Body of pancreas (tissue), 4 donors: ENCODE measurements around the gene FXYD3. TPM values are rescaled to one million over a fixed set of nuclear protein-coding genes. Genes with fewer than 3 reads are reported as not detected.

Source experiments
- ATAC-seq: fragments of 150-250 bp; one replicate; pipeline ENCODE4 v1.9.1; 2016
- DNase-seq, 4 donors: peaks; one replicate each; pipeline ENCODE4 v3.0.0-alpha.2; 2019
- H3K27ac ChIP-seq, 4 donors: fragments of 200-600 bp; sonication (generic); 1 replicate in 3 of 4; 2 replicates in 1 of 4; pipeline versions ENCODE4 v1.5.1 to v1.6.1; 2016 to 2019; ENCODE audit warnings: mild to moderate bottlenecking in 1 of 4, mixed read lengths in 1 of 4, moderate library complexity in 1 of 4
- H3K27me3 ChIP-seq, 2 donors: fragments of 200-600 bp; sonication (generic); one replicate each; pipeline ENCODE4 v1.6.0; 2016; ENCODE audit warnings: mild to moderate bottlenecking in 1 of 2
- H3K36me3 ChIP-seq, 2 donors: fragments of 200-600 bp; sonication (generic); replicated peaks in 1 of 2; 2 replicates each; pipeline ENCODE4 v1.5.1; 2016; ENCODE audit warnings: low read depth in 2 of 2; ENCODE audit not compliant: insufficient read depth in 1 of 2
- H3K4me1 ChIP-seq: fragments of 200-600 bp; sonication (generic); one replicate; pipeline ENCODE4 v1.6.0; 2016
- H3K4me3 ChIP-seq, 2 donors: fragments of 200-600 bp; sonication (generic); 1 replicate in 1 of 2; 2 replicates in 1 of 2; pipeline ENCODE4 v1.5.1; 2016 to 2019
- H3K9me3 ChIP-seq, 3 donors: fragments of 200-600 bp; sonication (generic); 1 replicate in 2 of 3; 2 replicates in 1 of 3; pipeline ENCODE4 v1.5.1; 2016
- CTCF ChIP-seq, 7 experiments: fragments of 450-650 bp in 4 of 7; fragments of 200-600 bp in 3 of 7; sonication (generic) in 3 of 7; IDR thresholded peaks; one replicate each; pipeline ENCODE4 v1.5.1; 2016 to 2019; ENCODE audit warnings: antibody characterized with exemption in 7 of 7
- POLR2A ChIP-seq, 3 donors: fragments of 450-650 bp; IDR thresholded peaks; one replicate each; pipeline ENCODE4 v1.6.1; 2016; ENCODE audit warnings: antibody characterized with exemption in 3 of 3, mild to moderate bottlenecking in 2 of 3
- WGBS, 2 donors: methylation state at CpG; one replicate each; pipeline ENCODE4 v1.1.5; 2017; 5-methylcytosine and 5-hydroxymethylcytosine counted together
- intact Hi-C: fragments of 100-400 bp; cut with DNase I; formaldehyde crosslinking; loops from one replicate; pipeline ENCODE4 v1.15.1; 2023
- total RNA-seq, 2 donors: library from RNA; depleted of rRNA; stranded (reverse); fragments of >200 nt; gene quantifications; one replicate each; pipeline ENCODE4 v1.1.0, GENCODE V29; 2016

Gene FXYD3
- total RNA-seq, 2 donors from 2014 or later: 13.5 to 51.6 TPM

- peaks cover 0 to 20% of the 10 kb centered on the region in 2 donors for H3K27me3 ChIP-seq
- WGBS, 2 donors: 2% methylated on average over 29 to 35 of the region's 36 CpGs
Measured at GRCh38 chr19:35153701-35154524, 38.3 kb downstream of the FXYD3 start.

GRCh38 chr19:35154525-35155406 is 39.1 kb downstream of the FXYD3 start, which contains the start of gene FXYD5:
FXYD5 (plus strand) TSS chr19:35154735; CDS start chr19:35155551, 816 bp downstream.
- no peaks in the 10 kb centered on the region for H3K9me3 ChIP-seq
- peak within 1 kb of the TSS in 2 of 4 donors; percentile 50 to 62 for H3K27ac ChIP-seq
- no peaks in the 10 kb centered on the region for H3K36me3 ChIP-seq
- H3K4me3 ChIP-seq: peak within 1 kb of the TSS in 1 of 2 donors; percentile 7
- ATAC-seq (peak; percentile 73), DNase-seq (peak; percentile 38 to 58 (median 56))
- 2 to 3% methylated on average over 31 to 49 of the region's 49 CpGs for WGBS, 2 donors
- TF ChIP-seq POLR2A (IDR thresholded peaks at IDR 0.05): peak in 2 of 3 donors; percentile 11 to 43
- TF ChIP-seq CTCF (IDR thresholded peaks at IDR 0.05): no peak
- H3K27me3 ChIP-seq: peaks cover 0 to 20% of the 10 kb centered on the region in 2 donors
- intact Hi-C loops: no loop called here
- peaks cover 18% of the 10 kb centered on the region for H3K4me1 ChIP-seq

More at GRCh38 chr19:35153701-35154524, 38.3 kb downstream of the FXYD3 start:
- Histone ChIP-seq H3K4me3 (peak overlapping the region in 1 of 2 donors; percentile 7), H3K9me3 (no peaks in the 10 kb centered on the region), H3K4me1 (peaks cover 18% of the 10 kb centered on the region), H3K27ac (peak overlapping the region in 1 of 4 donors; percentile 62), H3K36me3 (no peaks in the 10 kb centered on the region)
- intact Hi-C loops: no loop called here
- DNase-seq (peak in 2 of 4 donors; percentile 41 to 43), ATAC-seq (peak; percentile 46)
- TF ChIP-seq POLR2A (IDR thresholded peaks at IDR 0.05) (no peak), CTCF (IDR thresholded peaks at IDR 0.05) (peak in 5 of 7 experiments; percentile 24 to 44 (median 39))

- H3K4me3 ChIP-seq: no peak overlapping the region
- intact Hi-C loops: no loop called here
- no peaks in the 10 kb centered on the region for H3K9me3 ChIP-seq
- no peaks in the 10 kb centered on the region for H3K36me3 ChIP-seq
- H3K27me3 ChIP-seq: peaks cover 0 to 20% of the 10 kb centered on the region in 2 donors
- 27 to 39% methylated on average over 8 to 17 of the region's 17 CpGs for WGBS, 2 donors
- no peak for DNase-seq
- H3K4me1 ChIP-seq: peaks cover 18% of the 10 kb centered on the region
- TF ChIP-seq POLR2A (IDR thresholded peaks at IDR 0.05) (no peak), CTCF (IDR thresholded peaks at IDR 0.05) (no peak)
- ATAC-seq: no peak
- H3K27ac ChIP-seq: peak overlapping the region in 1 of 4 donors; percentile 50
Measured at GRCh38 chr19:35155441-35155840, 39.8 kb downstream of the FXYD3 start.

- Histone ChIP-seq H3K27me3 (peaks cover 0 to 20% of the 10 kb centered on the region in 2 donors), H3K4me1 (peaks cover 18% of the 10 kb centered on the region), H3K27ac (no peak overlapping the region), H3K4me3 (no peak overlapping the region), H3K9me3 (no peaks in the 10 kb centered on the region), H3K36me3 (no peaks in the 10 kb centered on the region)
- DNase-seq (no peak), ATAC-seq (no peak)
- intact Hi-C loops: no loop called here
- TF ChIP-seq POLR2A (IDR thresholded peaks at IDR 0.05): no peak
- TF ChIP-seq CTCF (IDR thresholded peaks at IDR 0.05): no peak
- 75 to 76% methylated on average over 6 of the region's 6 CpGs for WGBS, 2 donors
Measured at GRCh38 chr19:35155981-35156672, 40.5 kb downstream of the FXYD3 start.
